Endodermal cell (in vitro differentiated cells): ENCODE results near the gene GXYLT2. TPM values are rescaled to one million over a fixed set of nuclear protein-coding genes. Genes with fewer than 3 reads are reported as not detected.

Experiments used
- DNase-seq: peaks from one replicate; pipeline ENCODE4 v3.0.0-alpha.2; 2017
- H3K27ac ChIP-seq: 2 replicates; pipeline ENCODE4 v1.5.1; 2013; ENCODE audit warnings: mild to moderate bottlenecking, low read depth, low read length, moderate library complexity
- H3K27me3 ChIP-seq: 2 replicates; pipeline ENCODE4 v1.6.1; 2013; ENCODE audit warnings: mild to moderate bottlenecking, low read length, moderate library complexity; ENCODE audit not compliant: insufficient read depth, control insufficient read depth, poor library complexity, severe bottlenecking
- H3K36me3 ChIP-seq: 2 replicates; pipeline ENCODE4 v1.7.0; 2013; ENCODE audit warnings: mild to moderate bottlenecking, low read length, moderate library complexity; ENCODE audit not compliant: control insufficient read depth, insufficient read depth
- H3K4me1 ChIP-seq: one replicate; pipeline ENCODE4 v1.7.0; 2013; ENCODE audit warnings: low read length; ENCODE audit not compliant: control insufficient read depth, insufficient read depth
- H3K4me3 ChIP-seq: 2 replicates; pipeline ENCODE4 v1.5.1; 2013; ENCODE audit warnings: mild to moderate bottlenecking, low read length, moderate library complexity
- H3K9ac ChIP-seq: 2 replicates; pipeline ENCODE4 v1.6.1; 2013; ENCODE audit warnings: mild to moderate bottlenecking, low read length, moderate library complexity; ENCODE audit not compliant: poor library complexity, severe bottlenecking; ENCODE audit errors: extremely low read depth
- H3K9me3 ChIP-seq: 2 replicates; pipeline ENCODE4 v1.6.1; 2013; ENCODE audit warnings: mild to moderate bottlenecking, low read length, moderate library complexity; ENCODE audit not compliant: control insufficient read depth
- H3K27ac Mint-ChIP-seq: 2 replicates; pipeline ENCODE4 v1.8.0; 2020; ENCODE audit warnings: mixed read lengths
- H3K27me3 Mint-ChIP-seq: 2 replicates; pipeline ENCODE4 v1.8.0; 2021; ENCODE audit warnings: mild to moderate bottlenecking, mixed read lengths; ENCODE audit not compliant: insufficient read depth
- H3K36me3 Mint-ChIP-seq: 2 replicates; pipeline ENCODE4 v1.8.0; 2020; ENCODE audit warnings: low read depth, mixed read lengths
- H3K4me1 Mint-ChIP-seq: 2 replicates; pipeline ENCODE4 v1.8.0; 2020; ENCODE audit warnings: mixed read lengths
- H3K4me3 Mint-ChIP-seq: 2 replicates; pipeline ENCODE4 v1.8.0; 2020; ENCODE audit warnings: mild to moderate bottlenecking, moderate library complexity, mixed read lengths
- H3K9me3 Mint-ChIP-seq: 2 replicates; pipeline ENCODE4 v1.8.0; 2020; ENCODE audit warnings: mild to moderate bottlenecking, mixed read lengths
- CTCF ChIP-seq: fragments of 200-600 bp; sonication (generic); conservative IDR thresholded peaks from 2 replicates; pipeline ENCODE4 v1.5.0; 2021; ENCODE audit warnings: antibody characterized with exemption, mild to moderate bottlenecking
- WGBS, 2 experiments: methylation state at CpG; one replicate each; pipeline versions ENCODE4 v1.1.5 to v1.1.7; 2013; ENCODE audit warnings: missing lambda C conversion rate in 2 of 2, mixed read lengths in 1 of 2; ENCODE audit not compliant: insufficient coverage in 1 of 2, insufficient read length in 1 of 2; 5-methylcytosine and 5-hydroxymethylcytosine counted together
- total RNA-seq, 2 donors: library from RNA; stranded (reverse); fragmentation: NEBNext Ultra II Directional in 1 of 2; extraction: Animal tissue kit (Norgen Biotek cat#: 25700) in 1 of 2; gene quantifications; 2 replicates in 1 of 2; 3 replicates in 1 of 2; pipeline ENCODE4 v1.2.1, GENCODE V29; 2021

GXYLT2 gene
- total RNA-seq, 2 donors from 2014 or later = 7.0 to 14.3 TPM

DNA sequence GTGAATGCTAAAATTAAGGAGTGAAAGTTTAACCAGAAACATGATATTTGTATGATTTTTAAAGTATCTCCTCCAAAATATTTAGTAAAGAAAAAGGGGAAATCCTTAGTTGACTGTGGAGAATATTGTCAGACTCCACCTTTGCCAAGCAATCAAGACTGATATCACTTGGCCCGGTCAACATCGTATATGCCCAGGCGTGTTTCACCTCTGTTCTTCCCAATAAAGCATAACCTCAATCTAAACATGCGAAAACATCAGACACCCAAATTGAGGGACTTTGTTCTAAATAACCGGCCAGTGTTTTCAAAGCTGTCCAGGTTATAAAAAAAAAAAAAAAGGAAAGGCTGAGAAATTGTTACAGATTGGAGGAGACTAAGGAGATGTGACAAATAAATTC is 54.6 kb downstream of the GXYLT2 start:
- Mint-ChIP-seq H3K9me3 (no peaks in the 10 kb centered on the region), H3K27ac (no peak overlapping the region)
- WGBS, 2 experiments = 90 to 100% methylated on average over 1 to 5 of the region's 5 CpGs

DNA sequence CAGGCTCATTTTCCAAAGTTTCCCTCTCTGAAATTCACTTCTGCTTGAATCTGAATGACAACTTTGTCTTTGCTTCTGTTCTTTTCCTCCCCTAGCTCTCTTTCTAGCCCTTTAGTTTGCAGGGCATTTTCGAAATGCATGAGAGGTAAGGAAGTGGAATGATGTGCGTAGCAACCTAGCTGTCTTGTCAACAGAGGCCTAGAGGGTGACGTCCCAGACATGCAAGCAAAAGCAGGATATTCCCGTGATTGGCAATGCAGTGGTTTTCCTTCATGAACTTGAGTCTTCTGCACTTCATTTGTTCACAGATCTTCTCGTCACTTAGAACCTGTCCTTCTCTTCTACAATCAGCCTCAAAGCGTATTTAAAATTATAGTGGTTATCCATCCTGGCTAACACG is 56.9 kb downstream of the GXYLT2 start:
- no peak for DNase-seq
- H3K4me3 Mint-ChIP-seq = no peak overlapping the region
- H3K4me3 ChIP-seq = no peak overlapping the region
- no peaks in the 10 kb centered on the region for H3K9me3 ChIP-seq
- no peaks in the 10 kb centered on the region for H3K36me3 Mint-ChIP-seq
- no peak for TF ChIP-seq CTCF
- no peak overlapping the region for H3K27ac ChIP-seq
- peaks cover 16% of the 10 kb centered on the region for H3K4me1 Mint-ChIP-seq
- no peaks in the 10 kb centered on the region for H3K36me3 ChIP-seq
- 83 to 96% methylated on average over 5 to 7 of the region's 7 CpGs for WGBS, 2 experiments
- H3K9me3 Mint-ChIP-seq = no peaks in the 10 kb centered on the region
- H3K27me3 ChIP-seq = no peaks in the 10 kb centered on the region
- H3K27me3 Mint-ChIP-seq = no peaks in the 10 kb centered on the region
- no peak overlapping the region for H3K9ac ChIP-seq
- no peak overlapping the region for H3K27ac Mint-ChIP-seq
- no peaks in the 10 kb centered on the region for H3K4me1 ChIP-seq

More for the DNA sequence above, 54.6 kb downstream of the GXYLT2 start:
- DNase-seq = no peak
- H3K9ac ChIP-seq = no peak overlapping the region
- no peak for TF ChIP-seq CTCF
- H3K36me3 Mint-ChIP-seq = no peaks in the 10 kb centered on the region
- no peaks in the 10 kb centered on the region for H3K36me3 ChIP-seq
- no peaks in the 10 kb centered on the region for H3K27me3 Mint-ChIP-seq
- peaks cover 18% of the 10 kb centered on the region for H3K4me1 Mint-ChIP-seq
- H3K4me3 ChIP-seq = no peak overlapping the region
- no peaks in the 10 kb centered on the region for H3K4me1 ChIP-seq
- no peak overlapping the region for H3K27ac ChIP-seq
- H3K4me3 Mint-ChIP-seq = no peak overlapping the region
- no peaks in the 10 kb centered on the region for H3K9me3 ChIP-seq
- no peaks in the 10 kb centered on the region for H3K27me3 ChIP-seq

DNA sequence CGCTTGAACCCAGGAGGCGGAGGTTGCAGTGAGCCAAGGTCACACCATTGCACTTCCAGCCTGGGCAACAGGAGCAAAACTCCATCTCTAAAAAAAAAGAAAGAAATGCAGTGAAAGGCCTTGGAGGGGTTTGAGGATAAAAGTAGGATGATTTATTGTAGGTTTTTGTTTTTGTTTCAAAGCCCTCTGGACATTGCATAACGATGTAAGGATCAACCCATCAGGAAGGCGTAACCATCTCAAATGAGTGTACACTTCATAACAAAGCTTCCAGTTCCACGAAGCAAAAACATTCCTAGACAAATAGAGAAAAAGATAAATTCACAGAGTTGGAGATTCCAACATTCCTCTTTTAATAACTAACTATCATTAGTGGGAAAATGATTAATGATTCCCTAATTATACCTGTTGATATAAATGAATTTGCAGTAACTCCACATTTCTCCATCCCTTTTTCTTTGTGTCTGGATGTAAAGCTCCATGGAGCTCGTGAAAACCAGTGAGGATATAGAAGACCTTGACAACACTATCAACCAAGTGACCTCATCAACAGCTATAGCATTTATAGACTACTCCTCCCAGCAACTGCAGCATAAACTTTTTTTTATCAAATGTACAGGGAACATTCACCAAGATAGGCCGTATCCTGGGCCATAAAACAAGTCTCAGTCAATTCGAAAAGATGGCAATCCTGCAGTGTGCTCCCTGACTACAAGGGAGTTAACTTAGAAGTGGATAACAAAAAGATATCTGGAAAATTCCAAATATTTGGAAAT is 60.1 kb downstream of the GXYLT2 start:
- no peaks in the 10 kb centered on the region for H3K36me3 Mint-ChIP-seq
- Histone ChIP-seq H3K27ac (no peak overlapping the region), H3K9ac (no peak overlapping the region), H3K9me3 (no peaks in the 10 kb centered on the region), H3K4me1 (no peaks in the 10 kb centered on the region), H3K27me3 (no peaks in the 10 kb centered on the region), H3K4me3 (no peak overlapping the region), H3K36me3 (no peaks in the 10 kb centered on the region)
- DNase-seq = no peak
- H3K4me3 Mint-ChIP-seq = no peak overlapping the region
- peaks cover 32% of the 10 kb centered on the region for H3K4me1 Mint-ChIP-seq
- no peaks in the 10 kb centered on the region for H3K9me3 Mint-ChIP-seq
- H3K27ac Mint-ChIP-seq = no peak overlapping the region
- 93 to 96% methylated on average over 2 to 8 of the region's 8 CpGs for WGBS, 2 experiments
- TF ChIP-seq CTCF = no peak
- H3K27me3 Mint-ChIP-seq = no peaks in the 10 kb centered on the region
